Measurements from ENCODE around the gene TUBGCP3. TPM values are rescaled to one million over a fixed set of nuclear protein-coding genes. Genes with fewer than 3 reads are reported as not detected.

TUBGCP3 gene
- total RNA-seq, 4 donors from 2014 or later, result 23.3 to 43.6 (median 30.0) TPM

DNA sequence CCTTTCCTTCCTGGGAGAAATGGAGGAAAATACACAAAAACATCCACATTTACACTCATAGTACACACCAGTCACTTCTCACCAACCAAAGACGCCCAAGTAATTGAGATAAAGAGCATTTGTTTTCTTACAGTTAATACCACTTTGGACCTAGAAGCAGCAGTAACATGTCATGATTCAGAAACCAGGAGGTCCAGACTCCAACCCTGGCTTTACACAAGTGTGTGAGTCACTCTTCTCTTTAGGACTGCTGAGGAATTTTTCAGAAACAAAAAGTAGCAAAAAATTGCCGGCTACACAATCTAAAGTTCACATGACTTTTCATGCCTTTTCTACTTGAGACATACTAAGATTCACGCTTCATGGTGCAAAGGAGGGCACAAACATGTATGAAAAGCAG lies 42.1 kb downstream of the TUBGCP3 start:
- in situ Hi-C loops (cut with MboI; ENCODE audit: low pct_ligation_motif_present in 1 of 4, low pct_unique_long_range_greater_than_20kb in 1 of 4, low sequenced_read_pairs in 3 of 4), result no loop called here
- DNase-seq, result no peak
- intact Hi-C loops (cut with DNase I; ENCODE audit: low total_unique reads), result no loop called here
- Histone ChIP-seq H3K4me1 (no peaks in the 10 kb centered on the region), H3K9me3 (no peaks in the 10 kb centered on the region), H3K27ac (peak overlapping the region in 3 of 4 donors; percentile 6 to 24 (median 21)), H3K27me3 (no peaks in the 10 kb centered on the region), H3K36me3 (peaks cover 0 to 33% (median 7%) of the 10 kb centered on the region in 4 donors), H3K4me3 (no peak overlapping the region)
- TF ChIP-seq POLR2A (IDR thresholded peaks at IDR 0.05) (no peak), EP300 (IDR thresholded peaks at IDR 0.05; ENCODE audit: low read depth) (no peak)
- TF ChIP-seq, protein P1, sequence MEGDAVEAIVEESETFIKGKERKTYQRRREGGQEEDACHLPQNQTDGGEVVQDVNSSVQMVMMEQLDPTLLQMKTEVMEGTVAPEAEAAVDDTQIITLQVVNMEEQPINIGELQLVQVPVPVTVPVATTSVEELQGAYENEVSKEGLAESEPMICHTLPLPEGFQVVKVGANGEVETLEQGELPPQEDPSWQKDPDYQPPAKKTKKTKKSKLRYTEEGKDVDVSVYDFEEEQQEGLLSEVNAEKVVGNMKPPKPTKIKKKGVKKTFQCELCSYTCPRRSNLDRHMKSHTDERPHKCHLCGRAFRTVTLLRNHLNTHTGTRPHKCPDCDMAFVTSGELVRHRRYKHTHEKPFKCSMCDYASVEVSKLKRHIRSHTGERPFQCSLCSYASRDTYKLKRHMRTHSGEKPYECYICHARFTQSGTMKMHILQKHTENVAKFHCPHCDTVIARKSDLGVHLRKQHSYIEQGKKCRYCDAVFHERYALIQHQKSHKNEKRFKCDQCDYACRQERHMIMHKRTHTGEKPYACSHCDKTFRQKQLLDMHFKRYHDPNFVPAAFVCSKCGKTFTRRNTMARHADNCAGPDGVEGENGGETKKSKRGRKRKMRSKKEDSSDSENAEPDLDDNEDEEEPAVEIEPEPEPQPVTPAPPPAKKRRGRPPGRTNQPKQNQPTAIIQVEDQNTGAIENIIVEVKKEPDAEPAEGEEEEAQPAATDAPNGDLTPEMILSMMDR (IDR thresholded peaks at IDR 0.05), result no peak
- 89 to 90% methylated on average over 1 to 3 of the region's 3 CpGs for WGBS, 2 donors (ENCODE audit: low coverage in 1 of 2)

DNA sequence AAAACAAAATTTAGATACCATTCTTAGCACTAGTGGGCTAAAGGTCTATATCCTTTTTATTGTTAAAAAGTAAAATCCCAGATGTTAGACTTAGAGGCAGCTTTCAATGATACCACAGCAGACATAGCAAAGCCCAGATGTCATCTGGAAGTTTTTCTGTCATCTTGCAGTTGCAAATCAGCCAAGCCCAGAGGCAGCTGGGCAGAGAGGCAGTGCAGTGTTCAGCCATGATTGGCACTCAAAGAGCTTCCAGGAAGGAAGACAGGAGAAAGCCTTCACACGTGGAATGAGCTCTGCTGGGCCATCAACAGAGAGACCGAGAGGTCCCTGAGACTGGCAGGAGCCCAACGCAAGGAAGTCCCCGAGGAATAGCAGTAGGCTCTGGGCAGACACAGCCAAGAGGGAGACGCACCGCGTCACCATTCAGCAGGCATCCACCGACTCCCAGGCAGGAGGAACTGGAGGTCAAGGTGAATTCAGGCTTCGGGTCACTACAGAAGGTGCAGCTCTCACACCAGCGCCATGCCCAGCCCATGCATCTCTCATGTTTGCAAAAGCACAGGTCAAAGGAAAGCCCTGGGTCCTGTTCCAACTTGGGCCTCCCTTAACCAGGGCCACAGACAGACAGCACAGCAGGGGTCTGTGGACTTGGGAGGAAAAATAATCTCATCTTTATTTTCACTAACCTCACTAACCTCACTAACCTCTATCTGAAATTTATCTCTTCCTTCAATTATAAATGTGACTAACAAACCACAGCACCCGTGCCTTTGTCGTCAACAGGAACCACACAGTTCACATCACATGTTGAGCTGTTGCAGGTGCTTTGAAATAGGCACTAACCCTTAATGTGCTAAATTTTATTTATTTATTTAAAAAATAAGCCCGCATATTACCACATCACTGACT lies 54.9 kb downstream of the TUBGCP3 start:
- H3K4me1 ChIP-seq, result no peaks in the 10 kb centered on the region
- no peak for TF ChIP-seq POLR2AphosphoS5 (IDR thresholded peaks at IDR 0.05)
- TF ChIP-seq EP300 (IDR thresholded peaks at IDR 0.05; ENCODE audit: low read depth), result no peak
- TF ChIP-seq, protein P1 (IDR thresholded peaks at IDR 0.05), result no peak
- no peak for TF ChIP-seq POLR2A (IDR thresholded peaks at IDR 0.05)
- no peaks in the 10 kb centered on the region for H3K36me3 ChIP-seq
- H3K27me3 ChIP-seq, result no peaks in the 10 kb centered on the region
- in situ Hi-C loops (cut with MboI; ENCODE audit: low pct_ligation_motif_present in 1 of 4, low pct_unique_long_range_greater_than_20kb in 1 of 4, low sequenced_read_pairs in 3 of 4) (no loop called here), intact Hi-C loops (cut with DNase I; ENCODE audit: low total_unique reads) (no loop called here)
- no peak overlapping the region for H3K4me3 ChIP-seq
- no peaks in the 10 kb centered on the region for H3K9me3 ChIP-seq
- no peak overlapping the region for H3K27ac ChIP-seq
- no peak for DNase-seq
- WGBS, 2 donors (ENCODE audit: low coverage in 1 of 2), result 83 to 84% methylated on average over 3 to 13 of the region's 13 CpGs

DNA sequence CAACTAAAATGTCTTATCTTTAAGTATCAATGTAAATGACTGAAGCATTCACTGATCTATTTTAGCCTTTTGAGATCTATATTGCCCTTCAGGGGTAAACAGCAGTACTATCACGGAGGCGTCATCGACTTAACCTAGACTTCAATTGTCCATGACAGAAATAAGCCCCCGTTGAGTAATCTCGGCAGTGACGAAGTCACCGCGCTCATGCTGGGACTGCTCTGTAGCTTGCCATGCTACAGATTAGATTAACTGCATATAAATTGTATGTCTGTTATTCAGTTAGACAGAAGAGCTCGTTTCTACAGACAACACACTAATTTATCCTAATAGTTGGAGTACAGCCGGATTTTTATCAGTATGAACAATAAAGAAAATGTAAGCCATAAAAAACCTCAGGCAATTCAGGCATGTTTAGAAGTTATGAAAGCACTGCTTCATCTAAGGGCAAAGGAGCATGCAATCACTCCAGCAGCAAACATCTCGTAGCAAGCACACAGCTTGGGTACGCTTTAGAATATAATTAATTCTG lies 56.6 kb downstream of the TUBGCP3 start:
- H3K36me3 ChIP-seq, result no peaks in the 10 kb centered on the region
- H3K9me3 ChIP-seq, result no peaks in the 10 kb centered on the region
- H3K27ac ChIP-seq, result no peak overlapping the region
- intact Hi-C loops (cut with DNase I; ENCODE audit: low total_unique reads), result no loop called here
- no peak for TF ChIP-seq EP300 (IDR thresholded peaks at IDR 0.05; ENCODE audit: low read depth)
- TF ChIP-seq, protein P1 (IDR thresholded peaks at IDR 0.05), result no peak
- in situ Hi-C loops (cut with MboI; ENCODE audit: low pct_ligation_motif_present in 1 of 4, low pct_unique_long_range_greater_than_20kb in 1 of 4, low sequenced_read_pairs in 3 of 4), result no loop called here
- no peaks in the 10 kb centered on the region for H3K4me1 ChIP-seq
- no peak overlapping the region for H3K4me3 ChIP-seq
- DNase-seq, result no peak
- WGBS, 2 donors (ENCODE audit: low coverage in 1 of 2), result 79 to 84% methylated on average over 12 of the region's 12 CpGs
- no peaks in the 10 kb centered on the region for H3K27me3 ChIP-seq

DNA sequence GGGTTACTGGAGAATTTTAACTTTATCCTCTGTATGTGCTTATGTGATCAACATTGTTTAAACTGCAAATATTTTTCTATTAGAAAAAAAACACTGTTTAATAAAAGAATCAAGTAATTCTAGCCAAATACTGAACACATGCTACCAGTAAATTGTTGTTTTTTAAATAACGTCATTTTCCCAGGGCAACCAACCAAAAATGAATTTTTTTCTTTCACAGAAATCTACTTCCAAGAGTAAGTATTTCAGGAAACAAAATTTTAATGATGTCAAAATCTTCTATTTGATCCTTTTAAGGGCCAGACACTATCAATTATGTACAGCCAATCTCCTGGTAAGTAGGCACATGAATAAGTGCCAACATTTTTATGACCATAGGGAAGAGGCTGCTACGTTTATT lies 57.1 kb downstream of the TUBGCP3 start:
- WGBS, 2 donors (ENCODE audit: low coverage in 1 of 2), result 56 to 75% methylated on average over 2 of the region's 2 CpGs
- H3K27me3 ChIP-seq, result no peaks in the 10 kb centered on the region
- intact Hi-C loops (cut with DNase I; ENCODE audit: low total_unique reads) (no loop called here), in situ Hi-C loops (cut with MboI; ENCODE audit: low pct_ligation_motif_present in 1 of 4, low pct_unique_long_range_greater_than_20kb in 1 of 4, low sequenced_read_pairs in 3 of 4) (no loop called here)
- H3K9me3 ChIP-seq, result no peaks in the 10 kb centered on the region
- H3K4me3 ChIP-seq, result no peak overlapping the region
- TF ChIP-seq EP300 (IDR thresholded peaks at IDR 0.05; ENCODE audit: low read depth) (no peak), POLR2AphosphoS5 (IDR thresholded peaks at IDR 0.05) (no peak), POLR2A (IDR thresholded peaks at IDR 0.05) (no peak)
- TF ChIP-seq, protein P1 (IDR thresholded peaks at IDR 0.05), result no peak
- H3K4me1 ChIP-seq, result no peaks in the 10 kb centered on the region
- DNase-seq, result no peak
- no peaks in the 10 kb centered on the region for H3K36me3 ChIP-seq
- H3K27ac ChIP-seq, result no peak overlapping the region
